SK-N-SH (cell line): Measurements from ENCODE around the gene SPANXN3.

Experiments
- MAX ChIP-seq: IDR thresholded peaks from 2 replicates; pipeline ENCODE4 v1.4.0; 2012; ENCODE audit warnings: low read depth
- MXI1 ChIP-seq: IDR thresholded peaks from 2 replicates; pipeline ENCODE4 v1.6.1; 2012; ENCODE audit warnings: mild to moderate bottlenecking, low read depth, low read length, improper control_type of control experiment
- NFIC ChIP-seq: IDR thresholded peaks from 2 replicates; pipeline ENCODE4 v1.4.0; 2012; ENCODE audit warnings: borderline replicate concordance
- POLR2AphosphoS5 ChIP-seq: IDR thresholded peaks from 2 replicates; pipeline ENCODE4 v1.6.1; 2012; ENCODE audit warnings: low read depth, low read length
- RFX5 ChIP-seq: IDR thresholded peaks from 2 replicates; pipeline ENCODE4 v1.6.1; 2012; ENCODE audit warnings: mild to moderate bottlenecking, improper control_type of control experiment, low read length
- SMC3 ChIP-seq: IDR thresholded peaks from 2 replicates; pipeline ENCODE4 v1.6.1; 2012; ENCODE audit warnings: low read depth, low read length, improper control_type of control experiment
- TF ChIP-seq, protein P1 (sequence below): fragments of 200-600 bp; sonication (generic); IDR thresholded peaks from 2 replicates; pipeline ENCODE4 v1.6.1; 2017; ENCODE audit warnings: antibody characterized with exemption, mild to moderate bottlenecking, moderate library complexity

- TF ChIP-seq NFIC (no peak), MAX (no peak), MXI1 (no peak), SMC3 (no peak), RFX5 (no peak), POLR2AphosphoS5 (no peak)
- TF ChIP-seq, protein P1, sequence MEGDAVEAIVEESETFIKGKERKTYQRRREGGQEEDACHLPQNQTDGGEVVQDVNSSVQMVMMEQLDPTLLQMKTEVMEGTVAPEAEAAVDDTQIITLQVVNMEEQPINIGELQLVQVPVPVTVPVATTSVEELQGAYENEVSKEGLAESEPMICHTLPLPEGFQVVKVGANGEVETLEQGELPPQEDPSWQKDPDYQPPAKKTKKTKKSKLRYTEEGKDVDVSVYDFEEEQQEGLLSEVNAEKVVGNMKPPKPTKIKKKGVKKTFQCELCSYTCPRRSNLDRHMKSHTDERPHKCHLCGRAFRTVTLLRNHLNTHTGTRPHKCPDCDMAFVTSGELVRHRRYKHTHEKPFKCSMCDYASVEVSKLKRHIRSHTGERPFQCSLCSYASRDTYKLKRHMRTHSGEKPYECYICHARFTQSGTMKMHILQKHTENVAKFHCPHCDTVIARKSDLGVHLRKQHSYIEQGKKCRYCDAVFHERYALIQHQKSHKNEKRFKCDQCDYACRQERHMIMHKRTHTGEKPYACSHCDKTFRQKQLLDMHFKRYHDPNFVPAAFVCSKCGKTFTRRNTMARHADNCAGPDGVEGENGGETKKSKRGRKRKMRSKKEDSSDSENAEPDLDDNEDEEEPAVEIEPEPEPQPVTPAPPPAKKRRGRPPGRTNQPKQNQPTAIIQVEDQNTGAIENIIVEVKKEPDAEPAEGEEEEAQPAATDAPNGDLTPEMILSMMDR, result no peak
Measured at GRCh38 chrX:143462696-143463095, 54.6 kb downstream of the SPANXN3 start.
